Muscle layer of colon (tissue), 2 donors: Measurements from ENCODE around the gene MYO7B.

Experiments
- H3K27ac ChIP-seq: one replicate; pipeline ENCODE4 v1.7.0; 2013; ENCODE audit warnings: low read depth, mild to moderate bottlenecking, low read length, moderate library complexity
- H3K27me3 ChIP-seq, 2 donors: one replicate each; pipeline ENCODE4 v1.7.0; 2013; ENCODE audit warnings: low read length in 2 of 2, mild to moderate bottlenecking in 2 of 2; ENCODE audit not compliant: insufficient read depth in 2 of 2, control insufficient read depth in 1 of 2
- H3K36me3 ChIP-seq: one replicate; pipeline ENCODE4 v1.7.0; 2013; ENCODE audit warnings: mild to moderate bottlenecking, low read length; ENCODE audit not compliant: insufficient read depth
- H3K4me1 ChIP-seq: one replicate; pipeline ENCODE4 v1.7.0; 2013; ENCODE audit warnings: mild to moderate bottlenecking, low read length; ENCODE audit not compliant: insufficient read depth
- H3K4me3 ChIP-seq, 2 donors: one replicate each; pipeline ENCODE4 v1.7.0; 2013; ENCODE audit warnings: low read length in 2 of 2, low read depth in 1 of 2, mild to moderate bottlenecking in 1 of 2, moderate library complexity in 1 of 2
- H3K9ac ChIP-seq: one replicate; pipeline ENCODE4 v1.7.0; 2013; ENCODE audit warnings: low read length
- H3K9me3 ChIP-seq: one replicate; pipeline ENCODE4 v1.7.0; 2013; ENCODE audit warnings: mild to moderate bottlenecking, low read length
- donor health status: abdominal sarcoma.
- donor health status: Adenocarcinoma of cecum.

MYO7B gene

DNA sequence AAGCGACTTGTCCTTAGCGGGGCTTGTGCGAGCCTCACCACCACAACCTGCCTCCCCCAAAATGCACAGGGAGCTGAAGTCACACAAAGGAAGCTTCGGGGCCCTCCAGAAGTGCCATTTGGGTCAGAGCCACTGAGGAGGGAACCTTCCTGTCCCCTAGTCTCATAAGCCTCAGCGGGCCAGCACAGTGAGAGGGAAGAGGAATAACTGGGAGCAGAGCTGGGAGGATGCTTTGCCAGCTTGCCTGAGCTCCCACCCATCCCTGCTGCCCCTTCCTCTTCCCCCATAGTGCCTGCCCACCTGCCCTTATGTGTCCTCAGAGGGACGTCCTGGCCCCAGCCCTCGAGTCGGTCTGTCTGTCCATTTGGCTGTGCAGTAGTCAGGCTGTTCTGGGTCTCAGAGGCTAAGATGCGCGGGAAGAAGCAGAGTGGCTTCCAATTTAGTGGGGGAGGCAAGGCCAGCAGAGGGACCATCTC lies 58.7 kb downstream of the MYO7B start:
- Histone ChIP-seq H3K9me3 (no peaks in the 10 kb centered on the region), H3K27ac (no peak overlapping the region), H3K36me3 (no peaks in the 10 kb centered on the region), H3K4me1 (no peaks in the 10 kb centered on the region), H3K4me3 (no peak overlapping the region), H3K27me3 (no peaks in the 10 kb centered on the region), H3K9ac (no peak overlapping the region)

DNA sequence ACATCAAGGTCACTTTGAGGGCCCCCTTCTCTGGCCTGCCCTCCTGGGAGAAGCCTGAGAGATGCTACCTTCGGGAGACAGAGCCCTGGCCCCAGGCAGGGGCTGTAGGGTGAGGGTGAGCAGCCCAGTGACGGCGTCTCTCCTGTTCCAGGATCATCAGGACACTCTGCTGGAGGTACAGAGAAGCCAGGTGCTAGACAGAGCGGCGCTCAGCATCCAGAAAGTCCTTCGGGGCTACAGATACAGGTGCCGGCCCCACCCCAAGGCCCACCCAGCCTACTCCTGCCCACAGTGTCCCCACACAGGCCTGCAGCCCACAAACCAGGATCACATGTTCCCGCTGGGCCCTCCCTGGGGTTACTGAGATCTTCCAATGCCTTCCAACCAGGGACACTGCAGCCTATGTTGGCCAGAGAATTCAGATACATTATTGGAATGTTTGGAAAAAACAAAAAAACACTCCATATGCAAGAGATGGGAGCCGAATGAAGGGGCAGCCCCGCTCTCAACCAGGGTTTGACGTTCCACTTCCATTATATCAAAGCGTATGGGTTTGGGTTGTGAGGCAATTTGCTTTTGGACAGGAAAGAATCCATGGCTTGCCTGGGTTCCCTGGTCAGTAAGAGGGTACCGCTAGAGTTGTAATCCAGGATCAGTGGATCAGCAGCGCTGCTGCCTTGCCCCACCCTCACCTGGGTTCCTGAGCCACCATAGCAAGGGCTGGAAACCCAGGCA lies 61.0 kb downstream of the MYO7B start:
- Histone ChIP-seq H3K27ac (no peak overlapping the region), H3K9me3 (no peaks in the 10 kb centered on the region), H3K9ac (no peak overlapping the region), H3K27me3 (no peaks in the 10 kb centered on the region), H3K4me3 (no peak overlapping the region), H3K4me1 (no peaks in the 10 kb centered on the region), H3K36me3 (no peaks in the 10 kb centered on the region)

DNA sequence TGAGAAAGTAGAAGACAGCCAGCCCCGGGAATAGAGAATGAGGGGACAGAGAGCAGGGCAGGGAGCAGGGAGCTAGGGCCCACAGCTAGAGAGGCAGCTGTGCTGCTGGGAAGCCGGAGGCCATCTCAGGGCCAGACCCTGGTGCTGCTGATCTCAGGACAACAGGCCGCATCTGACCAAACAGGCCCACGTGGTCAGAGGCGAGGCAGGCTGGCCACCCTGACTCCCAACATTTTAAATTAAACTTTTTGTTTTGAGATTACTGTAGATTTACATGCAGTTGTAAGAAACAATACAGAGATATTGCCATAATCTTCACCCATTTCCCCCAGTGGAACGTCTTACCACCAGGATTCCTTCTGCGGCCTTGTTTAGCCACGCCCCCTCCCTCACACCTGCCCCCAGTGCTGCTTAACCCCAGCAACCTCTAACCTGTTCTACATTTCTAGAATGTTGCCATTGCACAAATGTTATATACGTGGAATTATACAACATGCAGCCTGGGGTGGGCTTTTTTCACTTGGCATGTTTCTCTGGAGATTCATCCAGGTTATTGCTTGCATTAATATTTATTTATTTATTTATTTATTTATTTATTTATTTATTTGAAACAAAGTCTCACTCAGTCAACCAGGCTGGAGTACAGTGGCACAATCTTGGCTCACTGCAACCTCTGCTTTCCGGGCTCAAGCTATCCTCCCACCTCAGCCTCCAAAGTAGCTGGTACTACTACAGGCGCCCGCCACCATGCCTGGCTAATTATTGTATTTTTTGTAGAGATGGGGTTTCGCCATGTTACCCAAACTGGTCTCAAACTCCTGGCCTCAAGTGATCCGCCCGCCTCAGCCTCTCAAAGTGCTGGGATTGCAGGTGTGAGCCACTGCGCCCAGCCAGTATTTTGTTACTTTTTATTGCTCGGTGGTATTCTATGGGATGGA lies 61.8 kb downstream of the MYO7B start:
- no peaks in the 10 kb centered on the region for H3K9me3 ChIP-seq
- H3K27me3 ChIP-seq, result no peaks in the 10 kb centered on the region
- no peak overlapping the region for H3K9ac ChIP-seq
- H3K4me3 ChIP-seq, result no peak overlapping the region
- H3K27ac ChIP-seq, result no peak overlapping the region
- no peaks in the 10 kb centered on the region for H3K4me1 ChIP-seq
- no peaks in the 10 kb centered on the region for H3K36me3 ChIP-seq

DNA sequence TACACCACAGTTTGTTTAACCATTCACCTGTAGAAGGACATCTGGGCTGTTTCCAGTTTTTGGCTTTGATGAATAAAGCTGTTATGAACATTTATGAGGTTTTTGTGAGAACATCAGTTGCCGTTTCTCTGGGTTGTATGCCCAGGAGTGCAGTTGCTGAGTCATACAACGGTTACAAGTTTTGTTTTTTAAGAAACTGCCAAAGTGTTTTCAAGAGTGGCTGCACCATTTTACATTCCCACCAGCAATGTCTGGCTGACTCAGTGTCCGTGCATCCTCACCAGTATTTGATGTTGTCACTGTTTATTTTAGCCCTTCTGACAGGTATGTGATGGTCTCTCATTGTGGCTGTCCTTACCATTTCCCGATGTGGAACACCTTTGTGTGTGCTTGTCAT lies 62.5 kb downstream of the MYO7B start:
- H3K9ac ChIP-seq, result no peak overlapping the region
- no peaks in the 10 kb centered on the region for H3K9me3 ChIP-seq
- no peak overlapping the region for H3K4me3 ChIP-seq
- no peaks in the 10 kb centered on the region for H3K36me3 ChIP-seq
- H3K27me3 ChIP-seq, result no peaks in the 10 kb centered on the region
- H3K4me1 ChIP-seq, result no peaks in the 10 kb centered on the region
- no peak overlapping the region for H3K27ac ChIP-seq

DNA sequence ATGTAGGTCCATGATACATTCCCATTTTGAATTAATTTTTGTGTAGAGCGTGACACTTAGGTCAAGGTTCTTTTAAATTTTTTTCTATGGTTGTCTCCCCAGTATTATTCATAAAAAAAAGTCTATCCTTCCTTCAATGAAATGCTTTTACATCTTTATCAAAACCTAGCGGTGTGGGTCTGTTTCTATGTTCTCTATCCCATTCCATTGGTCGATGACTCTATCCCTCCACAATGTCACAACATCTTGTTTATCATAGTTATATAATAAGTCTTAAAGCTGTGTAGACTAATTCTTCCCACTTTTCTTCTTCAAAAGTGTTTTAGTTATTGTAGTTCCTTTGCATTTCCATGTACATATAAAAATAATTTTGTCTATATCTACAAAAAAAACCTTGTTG lies 63.2 kb downstream of the MYO7B start:
- no peak overlapping the region for H3K9ac ChIP-seq
- H3K27ac ChIP-seq, result no peak overlapping the region
- no peaks in the 10 kb centered on the region for H3K36me3 ChIP-seq
- no peak overlapping the region for H3K4me3 ChIP-seq
- no peaks in the 10 kb centered on the region for H3K4me1 ChIP-seq
- H3K9me3 ChIP-seq, result no peaks in the 10 kb centered on the region
- H3K27me3 ChIP-seq, result no peaks in the 10 kb centered on the region

DNA sequence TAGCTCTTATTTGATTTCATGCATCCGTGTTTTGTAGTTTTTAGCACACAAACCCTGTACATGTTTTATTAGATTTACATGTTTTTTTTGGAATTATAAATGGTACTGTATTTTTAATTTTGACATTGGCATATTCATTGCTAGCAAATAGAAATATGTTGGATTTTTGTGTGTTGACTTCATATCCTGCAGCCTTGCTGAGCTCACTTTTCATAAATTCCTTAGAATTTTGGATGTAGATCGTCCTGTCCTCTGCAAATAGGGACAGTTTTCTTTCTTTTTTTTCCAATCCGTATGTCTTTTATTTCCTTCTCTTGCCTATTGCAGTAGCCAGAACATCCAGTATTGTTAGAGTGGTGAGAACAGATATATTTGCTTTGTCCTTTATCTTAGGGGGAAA lies 63.7 kb downstream of the MYO7B start:
- no peaks in the 10 kb centered on the region for H3K36me3 ChIP-seq
- H3K4me3 ChIP-seq, result no peak overlapping the region
- H3K9ac ChIP-seq, result no peak overlapping the region
- H3K27me3 ChIP-seq, result no peaks in the 10 kb centered on the region
- no peaks in the 10 kb centered on the region for H3K9me3 ChIP-seq
- no peaks in the 10 kb centered on the region for H3K4me1 ChIP-seq
- no peak overlapping the region for H3K27ac ChIP-seq

DNA sequence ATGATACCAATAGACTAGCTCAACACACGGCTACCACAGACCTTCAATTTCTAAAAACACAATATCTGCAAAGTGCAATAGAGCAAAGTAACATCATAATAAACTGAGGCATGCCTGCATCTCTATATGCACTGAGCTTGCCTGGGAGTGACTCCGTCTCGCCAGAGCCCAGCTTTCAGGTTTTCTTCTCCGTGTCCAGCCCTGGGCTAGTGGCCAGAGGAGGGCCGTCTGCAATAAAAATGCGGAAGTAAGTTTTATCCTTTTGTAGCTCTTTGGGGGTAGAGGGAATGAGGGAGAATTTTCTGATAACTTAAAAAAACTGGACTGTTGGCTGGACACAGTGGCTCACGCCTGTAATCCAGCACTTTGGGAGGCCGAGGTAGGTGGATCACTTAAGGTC lies 69.5 kb downstream of the MYO7B start:
- Histone ChIP-seq H3K27me3 (no peaks in the 10 kb centered on the region), H3K27ac (no peak overlapping the region), H3K9ac (no peak overlapping the region), H3K4me1 (no peaks in the 10 kb centered on the region), H3K4me3 (no peak overlapping the region), H3K9me3 (no peaks in the 10 kb centered on the region), H3K36me3 (no peaks in the 10 kb centered on the region)

DNA sequence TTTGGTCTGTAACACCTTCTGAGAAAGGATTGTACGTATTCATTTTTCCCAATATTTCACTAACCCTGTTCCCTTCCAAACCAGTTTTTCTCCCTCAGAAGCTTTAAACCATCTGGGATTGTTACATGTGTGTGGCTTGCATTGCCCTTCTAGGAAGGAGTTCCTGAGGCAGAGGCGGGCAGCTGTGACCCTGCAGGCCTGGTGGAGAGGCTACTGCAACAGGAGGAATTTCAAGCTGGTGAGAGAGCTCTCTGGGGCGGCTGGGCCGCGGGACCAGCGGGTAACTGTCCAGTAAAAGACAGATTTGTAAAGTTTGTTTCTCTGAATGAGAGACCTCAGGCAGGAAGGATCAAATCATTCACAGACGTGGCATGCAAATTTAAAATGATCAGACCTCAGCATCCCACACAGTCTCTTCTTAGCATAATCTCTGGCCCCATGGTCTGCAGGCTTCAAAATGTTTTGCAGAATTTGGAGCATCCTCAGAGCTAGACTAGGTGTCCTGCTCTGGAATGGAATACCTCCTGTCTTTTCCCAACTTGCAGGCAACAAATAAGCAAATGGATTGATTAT lies 70.3 kb downstream of the MYO7B start:
- H3K4me3 ChIP-seq, result no peak overlapping the region
- no peaks in the 10 kb centered on the region for H3K9me3 ChIP-seq
- no peak overlapping the region for H3K9ac ChIP-seq
- H3K27ac ChIP-seq, result no peak overlapping the region
- no peaks in the 10 kb centered on the region for H3K4me1 ChIP-seq
- H3K36me3 ChIP-seq, result no peaks in the 10 kb centered on the region
- H3K27me3 ChIP-seq, result no peaks in the 10 kb centered on the region

DNA sequence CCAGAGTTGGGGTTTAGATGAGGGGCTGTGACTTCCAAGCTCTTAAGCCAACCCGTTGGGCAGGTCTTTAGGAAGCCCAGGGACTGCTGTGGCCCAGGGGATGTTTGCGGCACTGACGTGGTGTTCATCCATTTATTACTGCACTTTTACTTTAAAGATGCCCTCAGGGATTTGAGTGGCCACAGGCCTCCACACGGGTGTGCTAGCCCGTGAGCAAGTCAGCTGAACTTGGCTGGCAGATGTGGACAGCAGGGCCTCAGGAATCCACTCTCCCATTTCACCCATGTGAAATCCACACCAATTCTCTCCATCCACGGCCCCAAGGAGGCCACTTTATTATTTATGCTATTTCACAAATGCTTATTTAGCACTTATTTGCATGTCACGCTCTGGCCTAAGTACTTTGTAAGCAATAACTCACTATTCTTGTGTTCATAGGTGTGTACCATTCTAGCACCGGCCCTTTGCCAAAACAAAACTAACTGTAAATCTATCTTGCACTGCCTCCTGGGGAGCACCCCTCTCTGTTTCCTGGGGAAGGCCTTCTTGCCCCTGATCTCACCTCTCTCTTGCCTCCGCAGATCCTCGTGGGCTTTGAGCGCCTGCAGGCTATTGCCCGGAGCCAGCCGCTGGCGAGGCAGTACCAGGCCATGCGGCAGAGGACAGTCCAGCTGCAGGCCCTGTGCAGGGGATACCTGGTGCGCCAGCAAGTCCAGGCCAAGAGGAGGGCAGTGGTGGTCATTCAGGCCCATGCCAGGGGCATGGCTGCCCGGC lies 71.3 kb downstream of the MYO7B start:
- H3K36me3 ChIP-seq, result no peaks in the 10 kb centered on the region
- peaks cover 4% of the 10 kb centered on the region for H3K9me3 ChIP-seq
- H3K4me1 ChIP-seq, result no peaks in the 10 kb centered on the region
- no peaks in the 10 kb centered on the region for H3K27me3 ChIP-seq
- H3K27ac ChIP-seq, result no peak overlapping the region
- no peak overlapping the region for H3K9ac ChIP-seq
- H3K4me3 ChIP-seq, result no peak overlapping the region

DNA sequence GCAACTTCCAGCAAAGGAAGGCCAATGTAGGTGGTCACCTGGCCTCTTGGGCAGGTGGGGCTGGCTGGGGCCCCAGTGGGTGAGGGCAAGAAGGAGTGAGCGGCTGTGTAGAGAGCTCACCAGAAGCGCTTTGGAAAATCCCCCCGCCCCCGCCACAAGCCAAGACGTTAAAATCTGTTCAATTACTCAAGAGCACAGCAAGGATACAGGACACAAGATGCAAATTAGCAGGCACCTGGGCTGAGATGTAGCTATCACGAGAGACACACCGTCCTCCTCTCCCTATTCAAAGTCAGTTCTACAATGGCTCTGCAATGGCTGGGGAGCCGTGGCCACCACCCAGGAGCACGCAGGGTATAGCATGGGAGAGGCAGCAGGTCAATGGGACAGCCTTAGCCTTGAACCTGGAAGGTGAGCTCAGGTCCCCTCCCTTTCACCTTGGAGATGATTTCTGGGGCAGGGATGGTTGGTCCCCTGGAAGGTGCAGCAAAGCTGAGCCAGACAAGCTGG lies 72.0 kb downstream of the MYO7B start:
- Histone ChIP-seq H3K9ac (no peak overlapping the region), H3K27ac (no peak overlapping the region), H3K36me3 (no peaks in the 10 kb centered on the region), H3K4me1 (no peaks in the 10 kb centered on the region), H3K4me3 (no peak overlapping the region), H3K9me3 (peaks cover 4% of the 10 kb centered on the region), H3K27me3 (no peaks in the 10 kb centered on the region)
